ENCODE measurements around the gene ZNF549. TPM values are rescaled to one million over a fixed set of nuclear protein-coding genes. Genes with fewer than 3 reads are reported as not detected.
"Not testable (repeated sequence)": the region's sequence is repeated elsewhere in the genome, so short reads cannot be mapped to it uniquely, and the experiment has no call there.

The ZNF549 gene
- total RNA-seq, 1 donor, result 5.3 TPM

GRCh38 chr19:57512845-57513244 lies 14.3 kb upstream of the ZNF549 start:
- no peak overlapping the region for H3K4me3 ChIP-seq (ENCODE audit: low read depth, low read length)
- peak; percentile 15 for DNase-seq (ENCODE audit: low read depth)
- TF ChIP-seq CTCF (IDR thresholded peaks at IDR 0.05; ENCODE audit: insufficient read depth, low read length), result no peak

GRCh38 chr19:57515255-57515654 lies 11.9 kb upstream of the ZNF549 start:
- no peak overlapping the region for H3K4me3 ChIP-seq (ENCODE audit: low read depth, low read length)
- no peak for TF ChIP-seq CTCF (IDR thresholded peaks at IDR 0.05; ENCODE audit: insufficient read depth, low read length)
- peak; percentile 7 for DNase-seq (ENCODE audit: low read depth)

GRCh38 chr19:57518021-57518420 lies 9.1 kb upstream of the ZNF549 start:
- not testable (repeated sequence) for DNase-seq (ENCODE audit: low read depth)

GRCh38 chr19:57537953-57538547 lies 10.9 kb downstream of the ZNF549 start:
- no peak overlapping the region for H3K4me3 ChIP-seq (ENCODE audit: low read depth, low read length)
- no peak for TF ChIP-seq CTCF (IDR thresholded peaks at IDR 0.05; ENCODE audit: insufficient read depth, low read length)
- DNase-seq (ENCODE audit: low read depth), result no peak

More at GRCh38 chr19:57518021-57518420, 9.1 kb upstream of the ZNF549 start:
- not testable (repeated sequence) for H3K4me3 ChIP-seq (ENCODE audit: low read depth, low read length)

- TF ChIP-seq CTCF (IDR thresholded peaks at IDR 0.05; ENCODE audit: insufficient read depth, low read length), result no peak
- DNase-seq (ENCODE audit: low read depth), result no peak
These were observed 19.4 kb downstream of the ZNF549 start for GRCh38 chr19:57546513-57546912.

GRCh38 chr19:57552432-57552831 lies 25.3 kb downstream of the ZNF549 start:
- no peak for TF ChIP-seq CTCF (IDR thresholded peaks at IDR 0.05; ENCODE audit: insufficient read depth, low read length)
- no peak for DNase-seq (ENCODE audit: low read depth)
- no peak overlapping the region for H3K4me3 ChIP-seq (ENCODE audit: low read depth, low read length)

More at GRCh38 chr19:57546513-57546912, 19.4 kb downstream of the ZNF549 start:
- no peak overlapping the region for H3K4me3 ChIP-seq (ENCODE audit: low read depth, low read length)

- peak overlapping the region; percentile 95 for H3K4me3 ChIP-seq (ENCODE audit: low read depth, low read length)
- TF ChIP-seq CTCF (IDR thresholded peaks at IDR 0.05; ENCODE audit: insufficient read depth, low read length), result no peak
- DNase-seq (ENCODE audit: low read depth), result no peak
These were observed 30.5 kb downstream of the ZNF549 start for GRCh38 chr19:57557659-57558058.

All from fibroblast of the aortic adventitia (primary cell).